GM19372 (cell line): Measurements from ENCODE around the gene STRN4.
A peak's percentile ranks its signal among the peaks of the same experiment; 100 is the strongest.
"Not testable (repeated sequence)": the region's sequence is repeated elsewhere in the genome, so short reads cannot be mapped to it uniquely, and the experiment has no call there.

ENCODE experiments used
- ATAC-seq: cut with Tn5 transposase; IDR thresholded peaks from one replicate; pipeline ENCODE4 v1.9.1; 2021; ENCODE audit warnings: mild to moderate bottlenecking, low read depth, moderate library complexity; ENCODE audit not compliant: unreplicated experiment

The STRN4 gene

GRCh38 chr19:46773018-46773399 lies 26.8 kb upstream of the STRN4 start:
- no peak for ATAC-seq

GRCh38 chr19:46772170-46773017 lies 26.1 kb upstream of the STRN4 start:
- no peak for ATAC-seq

GRCh38 chr19:46768746-46769145 lies 22.5 kb upstream of the STRN4 start:
- ATAC-seq: not testable (repeated sequence)

GRCh38 chr19:46766569-46767317 lies 20.5 kb upstream of the STRN4 start:
- no peak for ATAC-seq

- no peak for ATAC-seq
Observed at GRCh38 chr19:46764817-46765291, 18.6 kb upstream of the STRN4 start.

- ATAC-seq: no peak
Observed at GRCh38 chr19:46762245-46762890, 16.1 kb upstream of the STRN4 start.

- no peak for ATAC-seq
Observed at GRCh38 chr19:46761418-46761831, 15.2 kb upstream of the STRN4 start.

GRCh38 chr19:46760897-46761296 lies 14.6 kb upstream of the STRN4 start:
- ATAC-seq: not testable (repeated sequence)

- no peak for ATAC-seq
Observed at GRCh38 chr19:46760363-46760762, 14.1 kb upstream of the STRN4 start.

GRCh38 chr19:46759817-46760333 lies 13.6 kb upstream of the STRN4 start:
- ATAC-seq: no peak

- no peak for ATAC-seq
Observed at GRCh38 chr19:46759206-46759605, 13.0 kb upstream of the STRN4 start.

- no peak for ATAC-seq
Observed at GRCh38 chr19:46756544-46756888, 10.3 kb upstream of the STRN4 start.

GRCh38 chr19:46755853-46756543 lies 9.7 kb upstream of the STRN4 start:
- ATAC-seq: no peak

- ATAC-seq: no peak
Observed at GRCh38 chr19:46755077-46755852, 9.0 kb upstream of the STRN4 start.

GRCh38 chr19:46753420-46754155 lies 7.3 kb upstream of the STRN4 start:
- no peak for ATAC-seq

GRCh38 chr19:46748325-46749109 lies 2.3 kb upstream of the STRN4 start:
- ATAC-seq: no peak

GRCh38 chr19:46745521-46746280 lies 549 bp downstream of the STRN4 start, which contains the start of gene FKRP:
FKRP (plus strand) TSS chr19:46746057; CDS start chr19:46755451, 9,394 bp downstream.
- peak; percentile 35 for ATAC-seq
